UCSD-AML1 (cell line): ENCODE data around the gene KLB.
"Not testable (repeated sequence)": the region's sequence is repeated elsewhere in the genome, so short reads cannot be mapped to it uniquely, and the experiment has no call there.

Experiments
- DNase-seq: peaks from one replicate; lab custom pipeline; 2025; ENCODE audit not compliant: unreplicated experiment; lab: John Stamatoyannopoulos, UW

KLB gene

GRCh38 chr4:39406763-39407583 is at the start of gene KLB:
KLB (plus strand) TSS chr4:39406930; CDS start chr4:39406950, 20 bp downstream.
- DNase-seq = no peak

- no peak for DNase-seq
These were observed 49.7 kb upstream of the KLB start for GRCh38 chr4:39357002-39357401.

DNA sequence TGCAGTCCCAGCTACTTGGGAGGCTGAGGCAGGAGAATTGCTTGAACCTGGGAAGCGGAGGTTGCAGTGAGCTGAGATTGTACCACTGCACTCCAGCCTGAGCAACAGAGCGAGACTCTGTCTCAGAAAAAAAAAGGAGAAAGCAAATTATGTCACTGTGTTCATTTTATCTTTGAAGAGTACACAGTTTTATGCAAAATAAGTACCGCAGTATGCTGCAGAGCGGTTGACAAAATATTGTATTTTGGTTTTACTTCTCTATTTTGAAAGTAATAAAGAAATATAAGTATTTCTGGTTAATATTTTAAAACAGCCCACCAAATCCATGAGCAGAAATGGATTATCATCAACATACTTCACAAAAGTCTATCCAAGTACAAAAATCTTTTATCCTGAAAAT is 46.1 kb upstream of the KLB start:
- not testable (repeated sequence) for DNase-seq

DNA sequence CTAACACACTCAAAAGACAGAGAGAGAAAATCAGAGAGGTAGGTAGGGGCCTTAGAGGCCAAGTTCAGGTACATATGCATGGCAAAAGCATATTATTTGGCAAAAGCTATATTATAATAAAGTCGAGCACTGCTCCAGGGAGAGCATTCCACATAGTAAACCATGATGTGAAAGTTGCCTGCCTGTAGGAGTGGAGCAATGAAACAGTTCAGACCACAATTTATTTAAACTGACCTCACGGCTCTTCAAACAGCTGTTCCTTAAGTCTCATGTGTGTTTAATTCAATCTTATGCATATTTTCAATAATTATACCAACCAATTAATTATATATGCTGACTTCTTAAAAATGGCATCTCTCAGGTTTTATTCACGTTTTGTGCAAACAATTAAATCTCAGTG is 43.9 kb upstream of the KLB start:
- DNase-seq = no peak

DNA sequence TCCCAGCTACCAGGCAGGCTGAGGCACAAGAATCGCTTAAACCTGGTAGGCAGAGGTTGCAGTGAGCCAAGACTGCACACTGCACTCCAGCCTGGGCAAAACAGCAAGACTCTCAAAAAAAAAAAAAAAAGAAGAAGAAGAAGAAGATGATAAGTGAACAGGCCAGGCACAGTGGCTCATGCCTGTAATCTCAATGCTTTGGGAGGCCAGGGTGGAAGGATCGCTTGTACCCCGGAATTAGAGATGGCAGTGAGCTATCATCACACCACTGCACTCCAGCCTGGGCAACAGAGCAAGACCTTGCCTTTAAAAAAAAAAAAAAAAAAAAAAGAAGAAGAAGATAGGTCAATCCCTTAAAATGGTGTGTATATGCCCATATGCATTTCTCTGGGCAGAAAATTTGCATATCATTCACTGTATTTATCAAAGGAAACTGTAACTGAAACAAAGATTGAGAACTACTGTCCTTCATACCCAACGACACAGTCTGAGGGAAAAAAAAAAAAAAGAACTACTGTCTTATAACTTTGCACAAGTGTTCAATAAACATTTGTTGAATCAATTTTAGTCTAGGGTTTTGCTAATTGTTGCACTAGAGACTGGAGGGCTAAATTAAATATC is 42.8 kb upstream of the KLB start:
- DNase-seq = no peak

GRCh38 chr4:39365360-39365759 is 41.4 kb upstream of the KLB start:
- DNase-seq = no peak

- DNase-seq = peak; percentile 89
These were observed 40.6 kb upstream of the KLB start, which contains the start of gene RFC1 for GRCh38 chr4:39365830-39366771. RFC1 (minus strand) TSS chr4:39366362; CDS start chr4:39366241, 121 bp downstream.

GRCh38 chr4:39367166-39367565 is 39.6 kb upstream of the KLB start:
- DNase-seq = no peak

GRCh38 chr4:39369301-39369700 is 37.4 kb upstream of the KLB start:
- DNase-seq = peak; percentile 27

DNA sequence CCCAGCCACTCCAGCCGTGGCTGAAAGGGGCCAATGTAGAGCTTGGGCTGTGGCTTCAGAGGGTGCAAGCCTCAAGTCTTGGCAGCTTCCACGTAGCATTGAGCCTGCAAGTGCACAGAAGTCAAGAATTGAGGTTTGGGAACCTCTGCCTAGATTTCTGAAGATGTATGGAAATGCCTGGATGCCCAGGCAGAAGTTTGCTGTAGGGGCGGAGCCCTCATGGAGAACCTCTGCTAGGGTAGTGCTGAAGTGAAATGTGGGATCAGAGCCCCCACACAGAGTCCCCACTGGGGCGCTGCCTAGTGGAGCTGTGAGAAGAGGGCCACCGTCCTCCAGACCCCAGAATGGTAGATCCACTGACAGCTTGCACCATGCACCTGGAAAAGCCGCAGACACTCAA is 35.5 kb upstream of the KLB start:
- not testable (repeated sequence) for DNase-seq

GRCh38 chr4:39375478-39375877 is 31.3 kb upstream of the KLB start:
- DNase-seq = no peak

- no peak for DNase-seq
These were observed 23.0 kb upstream of the KLB start for GRCh38 chr4:39383690-39384089.

- DNase-seq = no peak
These were observed 22.2 kb upstream of the KLB start for GRCh38 chr4:39384563-39384962.

GRCh38 chr4:39390603-39391002 is 16.1 kb upstream of the KLB start:
- no peak for DNase-seq

DNA sequence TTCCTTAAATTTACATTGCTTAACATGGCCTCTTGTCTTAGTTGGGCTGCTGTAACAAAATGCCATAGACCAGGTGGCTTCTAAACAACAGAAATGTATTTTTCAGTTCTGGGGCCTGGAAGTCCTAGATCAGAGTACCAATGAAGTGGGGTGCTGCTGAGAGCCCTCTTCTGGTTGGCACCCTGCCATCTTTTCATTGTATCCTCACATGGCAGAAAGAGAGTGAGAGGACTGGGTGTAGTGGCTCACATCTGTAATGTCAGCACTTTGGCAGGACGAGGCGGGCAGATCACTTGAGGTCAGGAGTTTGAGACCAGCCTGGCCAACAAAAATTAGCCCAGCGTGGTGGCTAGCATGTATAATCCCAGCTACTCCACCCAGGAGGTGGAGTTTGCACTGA is 12.0 kb upstream of the KLB start:
- no peak for DNase-seq

GRCh38 chr4:39401640-39402039 is 5.1 kb upstream of the KLB start:
- not testable (repeated sequence) for DNase-seq

DNA sequence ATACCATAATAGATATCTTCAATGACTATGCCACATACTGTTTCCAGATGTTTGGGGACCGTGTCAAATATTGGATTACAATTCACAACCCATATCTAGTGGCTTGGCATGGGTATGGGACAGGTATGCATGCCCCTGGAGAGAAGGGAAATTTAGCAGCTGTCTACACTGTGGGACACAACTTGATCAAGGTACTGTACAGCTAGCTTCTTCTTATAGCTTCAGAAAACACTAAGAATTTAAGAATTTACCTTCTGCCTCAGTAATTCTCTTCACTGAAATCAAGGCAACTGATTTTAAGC is 805 bp downstream of the KLB start:
- no peak for DNase-seq

- DNase-seq = no peak
These were observed 3.7 kb downstream of the KLB start for GRCh38 chr4:39410415-39410814.

DNA sequence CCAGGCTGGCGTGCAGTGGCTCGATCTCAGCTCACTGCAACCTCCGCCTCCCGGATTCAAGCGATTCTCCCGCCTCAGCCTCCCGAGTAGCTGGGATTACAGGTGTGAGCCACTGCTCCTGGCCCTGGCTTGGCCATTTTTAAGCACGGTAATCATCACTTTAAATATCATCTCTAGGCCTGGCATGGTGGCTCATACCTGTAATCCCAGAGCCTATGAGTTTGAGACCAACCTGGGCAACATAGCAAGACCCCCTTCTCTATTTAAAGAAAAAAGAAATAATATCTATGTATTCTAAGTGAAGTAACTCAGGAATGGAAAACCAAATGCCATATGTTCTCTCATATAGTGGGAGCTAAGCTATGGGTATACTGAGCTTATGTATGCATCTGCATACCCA is 4.8 kb downstream of the KLB start:
- not testable (repeated sequence) for DNase-seq

- DNase-seq = no peak
These were observed 9.1 kb downstream of the KLB start for GRCh38 chr4:39415678-39416283.

GRCh38 chr4:39422247-39422646 is 15.5 kb downstream of the KLB start:
- DNase-seq = no peak
